Parathyroid adenoma (tissue), 2 donors: ENCODE measurements around the gene ITM2C.

Source experiments
- H2AFZ ChIP-seq: fragments of 300-600 bp; sonication (generic); one replicate; pipeline ENCODE4 v1.7.0; 2017; ENCODE audit warnings: antibody characterized with exemption, mild to moderate bottlenecking
- H3K27ac ChIP-seq: fragments of 300-600 bp; sonication (generic); one replicate; pipeline ENCODE4 v1.7.0; 2017
- H3K27me3 ChIP-seq: fragments of 300-600 bp; sonication (generic); one replicate; pipeline ENCODE4 v1.7.0; 2017; ENCODE audit warnings: low read length; ENCODE audit not compliant: control insufficient read depth, insufficient read depth
- H3K36me3 ChIP-seq: fragments of 300-600 bp; sonication (generic); one replicate; pipeline ENCODE4 v1.7.0; 2017; ENCODE audit warnings: low read length; ENCODE audit not compliant: control insufficient read depth, insufficient read depth
- H3K4me1 ChIP-seq: fragments of 300-600 bp; sonication (generic); one replicate; pipeline ENCODE4 v1.7.0; 2017; ENCODE audit warnings: control low read depth
- H3K4me2 ChIP-seq: fragments of 300-600 bp; sonication (generic); one replicate; pipeline ENCODE4 v1.7.0; 2017; ENCODE audit warnings: low read length
- H3K4me3 ChIP-seq: fragments of 300-600 bp; sonication (generic); one replicate; pipeline ENCODE4 v1.7.0; 2017; ENCODE audit warnings: low read depth, low read length
- H3K79me2 ChIP-seq: fragments of 300-600 bp; sonication (generic); one replicate; pipeline ENCODE4 v1.7.0; 2017; ENCODE audit warnings: control low read depth
- H3K9ac ChIP-seq: fragments of 300-600 bp; sonication (generic); one replicate; pipeline ENCODE4 v1.7.0; 2017; ENCODE audit warnings: mild to moderate bottlenecking
- H3K9me3 ChIP-seq: fragments of 300-600 bp; sonication (generic); one replicate; pipeline ENCODE4 v1.7.0; 2017; ENCODE audit warnings: low read length; ENCODE audit not compliant: control insufficient read depth
- TF ChIP-seq, protein P1 (sequence below): fragments of 300-600 bp; sonication (generic); IDR thresholded peaks from one replicate; pipeline ENCODE4 v1.7.0; 2017; ENCODE audit warnings: antibody characterized with exemption, mild to moderate bottlenecking
- donor health status: primary hyperparathyroidism.

Gene ITM2C

DNA sequence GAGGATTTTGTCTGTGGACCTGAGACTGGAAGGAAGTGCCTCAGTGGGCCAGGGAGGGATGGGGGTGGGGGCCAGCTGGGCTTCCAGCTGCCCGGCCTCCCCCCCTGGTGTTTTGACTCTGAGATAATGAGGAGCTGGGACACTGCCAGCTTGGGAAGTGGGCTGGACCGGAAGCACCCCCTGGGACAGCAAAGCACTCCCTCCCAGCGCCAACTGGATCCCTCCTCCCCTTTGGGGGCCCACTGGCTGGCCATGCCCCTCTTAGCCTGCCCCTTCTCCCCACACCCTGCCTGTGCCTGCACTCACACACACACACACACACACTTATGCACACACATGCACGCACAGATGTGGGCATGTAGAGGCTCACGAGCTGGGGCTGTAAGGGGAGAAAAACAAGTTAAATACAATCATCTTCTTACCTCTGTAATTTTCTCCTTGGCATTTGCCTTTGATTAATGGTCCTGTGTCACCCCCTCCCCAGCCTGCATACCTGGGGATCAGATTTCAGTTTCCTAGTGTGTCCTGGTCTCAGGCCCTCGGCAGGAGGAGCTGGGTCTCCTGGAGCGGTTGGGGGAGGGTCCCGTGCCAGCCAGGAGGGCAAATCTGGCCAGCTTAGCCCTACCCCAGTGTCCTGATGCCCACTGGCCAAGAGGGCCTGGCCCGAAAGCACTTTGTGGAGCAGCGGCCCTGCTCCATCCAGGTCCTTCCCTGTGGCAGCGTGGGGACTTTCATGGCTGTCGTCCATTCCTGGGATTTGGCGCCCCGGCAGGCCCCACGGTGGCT is 3.6 kb downstream of the ITM2C start:
- Histone ChIP-seq H3K27me3 (no peaks in the 10 kb centered on the region), H3K79me2 (peaks cover 8% of the 10 kb centered on the region), H2AFZ (no peak overlapping the region), H3K27ac (peak overlapping the region; percentile 33), H3K9ac (no peak overlapping the region), H3K36me3 (no peaks in the 10 kb centered on the region), H3K4me2 (no peak overlapping the region), H3K9me3 (no peaks in the 10 kb centered on the region), H3K4me3 (no peak overlapping the region), H3K4me1 (peaks cover 33% of the 10 kb centered on the region)
- TF ChIP-seq, protein P1, sequence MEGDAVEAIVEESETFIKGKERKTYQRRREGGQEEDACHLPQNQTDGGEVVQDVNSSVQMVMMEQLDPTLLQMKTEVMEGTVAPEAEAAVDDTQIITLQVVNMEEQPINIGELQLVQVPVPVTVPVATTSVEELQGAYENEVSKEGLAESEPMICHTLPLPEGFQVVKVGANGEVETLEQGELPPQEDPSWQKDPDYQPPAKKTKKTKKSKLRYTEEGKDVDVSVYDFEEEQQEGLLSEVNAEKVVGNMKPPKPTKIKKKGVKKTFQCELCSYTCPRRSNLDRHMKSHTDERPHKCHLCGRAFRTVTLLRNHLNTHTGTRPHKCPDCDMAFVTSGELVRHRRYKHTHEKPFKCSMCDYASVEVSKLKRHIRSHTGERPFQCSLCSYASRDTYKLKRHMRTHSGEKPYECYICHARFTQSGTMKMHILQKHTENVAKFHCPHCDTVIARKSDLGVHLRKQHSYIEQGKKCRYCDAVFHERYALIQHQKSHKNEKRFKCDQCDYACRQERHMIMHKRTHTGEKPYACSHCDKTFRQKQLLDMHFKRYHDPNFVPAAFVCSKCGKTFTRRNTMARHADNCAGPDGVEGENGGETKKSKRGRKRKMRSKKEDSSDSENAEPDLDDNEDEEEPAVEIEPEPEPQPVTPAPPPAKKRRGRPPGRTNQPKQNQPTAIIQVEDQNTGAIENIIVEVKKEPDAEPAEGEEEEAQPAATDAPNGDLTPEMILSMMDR = no peak

DNA sequence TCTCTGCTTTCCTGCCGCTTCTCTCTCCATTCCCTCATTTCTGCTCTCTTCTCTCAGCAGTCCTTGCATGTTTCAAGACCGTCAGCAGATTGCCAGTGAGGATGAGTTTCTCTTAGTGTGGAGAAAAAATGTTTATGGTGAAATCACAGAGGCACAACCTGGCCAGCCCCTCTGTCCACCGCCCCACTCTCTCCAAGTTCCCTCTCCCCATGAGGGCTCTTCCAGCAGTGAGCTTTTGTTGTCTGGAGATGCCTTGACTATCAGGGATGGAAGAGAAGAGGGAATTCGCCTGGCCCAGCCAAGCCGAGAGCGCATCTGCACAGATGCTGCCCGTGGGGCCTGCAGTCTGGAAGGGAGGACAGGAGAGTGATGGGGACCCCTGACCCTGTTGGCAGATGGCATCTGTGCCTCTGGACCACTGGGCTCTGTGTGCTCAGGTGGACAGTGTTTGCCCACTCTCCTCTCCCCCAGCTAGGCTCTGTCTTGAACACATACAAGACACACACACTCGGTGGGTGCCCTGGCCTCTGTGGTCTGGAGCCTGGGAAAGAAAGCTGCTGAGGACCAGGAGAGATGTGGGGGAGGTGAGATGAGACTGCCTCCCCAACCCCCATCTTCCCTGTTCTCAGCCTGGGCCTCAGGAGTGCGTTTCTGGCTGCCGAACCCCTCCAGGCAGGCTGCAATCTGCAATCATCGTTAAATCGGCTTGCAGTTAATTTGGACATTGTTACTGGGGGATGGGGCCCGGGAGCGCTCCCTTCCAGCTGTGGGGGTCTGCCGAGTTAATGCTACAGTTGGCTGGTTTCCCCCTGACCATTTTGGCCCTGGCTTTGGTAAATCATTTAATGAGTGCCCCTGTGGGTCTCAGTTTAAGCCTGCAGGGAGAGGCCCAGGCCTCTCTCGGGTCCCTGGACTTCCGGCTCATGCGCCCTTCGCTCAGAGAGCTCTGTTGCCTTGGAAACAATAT is 4.5 kb downstream of the ITM2C start:
- no peaks in the 10 kb centered on the region for H3K9me3 ChIP-seq
- no peak overlapping the region for H3K9ac ChIP-seq
- H3K36me3 ChIP-seq = no peaks in the 10 kb centered on the region
- H2AFZ ChIP-seq = no peak overlapping the region
- peaks cover 8% of the 10 kb centered on the region for H3K79me2 ChIP-seq
- no peak overlapping the region for H3K4me2 ChIP-seq
- H3K4me3 ChIP-seq = no peak overlapping the region
- peaks cover 33% of the 10 kb centered on the region for H3K4me1 ChIP-seq
- no peaks in the 10 kb centered on the region for H3K27me3 ChIP-seq
- H3K27ac ChIP-seq = peak overlapping the region; percentile 85
- TF ChIP-seq, protein P1 = no peak

DNA sequence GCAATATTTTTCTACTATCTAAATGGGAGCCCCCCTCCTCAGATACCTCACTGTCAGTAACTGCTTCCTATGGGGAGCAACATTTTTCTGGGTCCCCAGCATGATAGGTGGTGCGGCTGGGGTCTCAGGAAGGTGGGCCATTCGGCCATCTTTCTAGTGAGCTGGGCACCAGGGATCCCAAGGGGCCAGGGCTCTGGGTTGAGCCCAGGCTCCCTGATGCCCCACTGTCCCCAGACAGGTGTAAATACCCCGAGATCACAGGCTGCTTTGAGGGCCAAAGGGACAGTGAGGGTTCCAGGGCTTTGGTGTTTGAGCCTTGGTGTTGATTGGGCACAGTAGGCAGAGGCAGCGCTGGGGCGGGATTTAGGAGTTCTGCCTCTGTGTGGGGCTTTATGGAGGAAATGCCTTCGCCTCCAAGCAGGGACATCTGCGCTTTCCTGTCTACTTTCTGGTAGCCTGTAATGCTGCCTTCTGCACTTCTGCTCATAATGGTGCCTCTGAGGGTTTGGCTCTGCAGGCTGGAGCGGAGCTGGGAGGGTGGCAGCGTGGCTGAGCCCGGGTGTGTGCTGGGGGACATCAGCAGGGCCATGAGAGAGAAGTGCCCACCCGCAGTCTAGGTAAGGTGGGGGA is 5.3 kb downstream of the ITM2C start:
- Histone ChIP-seq H3K9ac (peak overlapping the region; percentile 24), H3K4me3 (no peak overlapping the region), H3K4me2 (no peak overlapping the region), H3K79me2 (peaks cover 8% of the 10 kb centered on the region), H3K27ac (peak overlapping the region; percentile 85), H3K4me1 (peaks cover 33% of the 10 kb centered on the region), H3K27me3 (no peaks in the 10 kb centered on the region), H3K36me3 (no peaks in the 10 kb centered on the region), H2AFZ (peak overlapping the region; percentile 61), H3K9me3 (no peaks in the 10 kb centered on the region)
- TF ChIP-seq, protein P1 = no peak

DNA sequence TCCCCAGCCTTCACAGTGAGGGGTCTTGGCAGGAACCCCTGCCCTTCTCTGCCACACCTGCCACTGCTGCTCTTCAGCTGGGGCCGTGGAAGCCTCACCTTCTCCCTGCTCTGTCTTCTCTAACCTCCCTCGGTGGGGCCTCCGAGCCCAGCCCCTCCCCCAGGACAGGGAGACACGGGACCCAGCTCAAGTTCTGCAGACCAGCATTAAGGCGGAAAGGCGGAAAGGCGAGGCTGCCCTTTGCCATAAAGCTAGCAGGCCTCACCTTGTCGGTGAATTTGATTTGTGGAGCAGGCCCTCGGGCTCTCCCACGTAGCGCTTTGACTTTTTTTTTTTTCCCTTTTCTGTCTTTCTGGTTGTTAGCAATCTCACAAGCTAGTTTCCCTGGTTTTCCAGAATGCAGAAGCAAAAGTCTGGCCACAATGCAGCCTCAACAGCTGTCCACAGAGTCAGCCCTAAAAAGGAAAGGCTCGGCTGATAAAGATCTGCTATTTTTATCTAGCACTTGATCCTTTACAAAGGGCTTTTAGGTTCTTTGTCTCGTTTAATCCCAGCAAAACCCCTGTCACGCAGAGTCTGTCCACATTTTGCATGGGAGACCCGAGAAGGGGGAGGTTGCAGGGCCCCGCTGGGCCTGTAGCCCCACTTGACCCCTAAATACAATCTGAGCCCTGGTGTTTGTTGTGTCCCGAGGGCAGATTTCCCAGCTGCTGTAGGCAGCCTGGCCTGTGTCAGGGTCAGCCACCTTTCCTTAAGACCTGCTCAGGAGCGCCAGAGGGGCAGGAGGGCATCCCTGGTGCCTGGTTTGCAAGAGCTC is 6.0 kb downstream of the ITM2C start:
- TF ChIP-seq, protein P1 = no peak
- peaks cover 33% of the 10 kb centered on the region for H3K4me1 ChIP-seq
- peak overlapping the region; percentile 24 for H3K9ac ChIP-seq
- H3K9me3 ChIP-seq = no peaks in the 10 kb centered on the region
- peaks cover 8% of the 10 kb centered on the region for H3K79me2 ChIP-seq
- no peak overlapping the region for H3K4me3 ChIP-seq
- no peaks in the 10 kb centered on the region for H3K36me3 ChIP-seq
- H2AFZ ChIP-seq = peak overlapping the region; percentile 61
- H3K27ac ChIP-seq = peak overlapping the region; percentile 85
- H3K27me3 ChIP-seq = no peaks in the 10 kb centered on the region
- H3K4me2 ChIP-seq = peak overlapping the region; percentile 32
